ENCODE measurements around the gene SIVA1.
A peak's percentile ranks its signal among the peaks of the same experiment; 100 is the strongest.

Gene SIVA1

DNA sequence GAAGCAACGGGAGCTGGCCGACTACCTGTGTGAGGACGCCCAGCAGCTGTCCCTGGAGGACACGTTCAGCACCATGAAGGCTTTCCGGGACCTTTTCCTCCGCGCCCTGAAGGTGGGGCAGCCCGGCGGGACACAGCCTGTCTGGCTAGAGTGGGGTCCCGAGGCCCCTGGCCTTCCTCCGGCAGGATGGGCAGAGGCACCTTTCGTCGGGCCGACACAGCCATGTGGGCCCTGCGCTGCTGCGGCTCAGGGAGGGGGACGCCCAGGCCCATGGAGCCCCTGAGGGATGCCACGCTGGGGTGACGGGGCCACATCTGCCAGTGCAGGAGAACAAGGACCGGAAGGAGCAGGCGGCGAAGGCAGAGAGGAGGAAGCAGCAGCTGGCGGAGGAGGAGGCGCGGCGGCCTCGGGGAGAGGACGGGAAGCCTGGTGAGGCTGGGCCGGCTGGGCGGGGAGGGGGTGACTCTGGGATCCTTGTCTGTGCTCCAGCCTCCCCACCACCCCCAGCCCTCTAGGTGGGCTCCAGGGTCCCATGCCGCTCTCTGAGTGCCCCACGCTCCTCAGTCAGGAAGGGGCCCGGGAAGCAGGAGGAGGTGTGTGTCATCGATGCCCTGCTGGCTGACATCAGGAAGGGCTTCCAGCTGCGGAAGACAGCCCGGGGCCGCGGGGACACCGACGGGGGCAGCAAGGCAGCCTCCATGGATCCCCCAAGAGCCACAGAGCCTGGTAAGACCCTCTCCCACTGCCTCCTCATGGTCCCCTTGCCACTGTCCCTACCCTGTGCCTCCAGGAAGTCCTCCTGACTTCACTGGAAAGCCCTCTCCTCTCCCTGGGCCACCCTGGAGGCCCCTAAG is 39.8 kb upstream of the SIVA1 start:
- no peak overlapping the region for H3K27ac ChIP-seq (ENCODE audit: extremely low read depth, low read depth, low read length)
- no peak overlapping the region for H3K4me3 ChIP-seq (ENCODE audit: low read depth, low read length)
- TF ChIP-seq ZNF488 (tag by site-specific recombination; IDR thresholded peaks at IDR 0.05), result no peak
- no peak for TF ChIP-seq ZNF48 (tag by site-specific recombination; IDR thresholded peaks at IDR 0.05)
- no peaks in the 10 kb centered on the region for H3K9me3 ChIP-seq (ENCODE audit: control insufficient read depth, insufficient read depth, low read depth, low read length)
- ChIA-PET CTCF (no interaction called here), POLR2A (no interaction called here)
- H3K4me1 ChIP-seq (ENCODE audit: control insufficient read depth, insufficient read depth, low read length), result no peaks in the 10 kb centered on the region
- H3K36me3 ChIP-seq (ENCODE audit: control insufficient read depth in 2 of 2, insufficient read depth in 1 of 2, low read length in 2 of 2), result peaks cover 0 to 75% of the 10 kb centered on the region in 2 experiments; a peak in 1 of 3 replicates

GRCh38 chr14:104714066-104714465 is 38.9 kb upstream of the SIVA1 start:
- peaks cover 0 to 74% of the 10 kb centered on the region in 2 experiments; a peak in 1 of 3 replicates for H3K36me3 ChIP-seq (ENCODE audit: control insufficient read depth in 2 of 2, insufficient read depth in 1 of 2, low read length in 2 of 2)
- CTCF ChIA-PET, result no interaction called here
- TF ChIP-seq ZNF549 (tag by site-specific recombination; IDR thresholded peaks at IDR 0.05) (no peak), ZNF169 (tag by site-specific recombination; IDR thresholded peaks at IDR 0.05) (no peak), ZNF548 (tag by site-specific recombination; IDR thresholded peaks at IDR 0.05) (no peak), ZNF280C (tag by site-specific recombination; IDR thresholded peaks at IDR 0.05) (no peak), ZNF610 (tag by site-specific recombination; IDR thresholded peaks at IDR 0.05; ENCODE audit: borderline replicate concordance) (no peak), KLF16 (tag by site-specific recombination; IDR thresholded peaks at IDR 0.05) (no peak), ZNF2 (tag by site-specific recombination; IDR thresholded peaks at IDR 0.05) (no peak), ZNF114 (tag by site-specific recombination; IDR thresholded peaks at IDR 0.05) (no peak)
- H3K4me3 ChIP-seq (ENCODE audit: low read depth, low read length), result no peak overlapping the region
- POLR2A ChIA-PET, result no interaction called here
- H3K4me1 ChIP-seq (ENCODE audit: control insufficient read depth, insufficient read depth, low read length), result no peaks in the 10 kb centered on the region
- no peaks in the 10 kb centered on the region for H3K9me3 ChIP-seq (ENCODE audit: control insufficient read depth, insufficient read depth, low read depth, low read length)
- no peak overlapping the region for H3K27ac ChIP-seq (ENCODE audit: extremely low read depth, low read depth, low read length)

- TF ChIP-seq ZNF837 (tag by site-specific recombination; IDR thresholded peaks at IDR 0.05) (no peak), HIC1 (tag by site-specific recombination; IDR thresholded peaks at IDR 0.05) (0 out of 2 replicates have a peak, but pooled peaks have one; percentile 17)
- Histone ChIP-seq H3K9me3 (ENCODE audit: control insufficient read depth, insufficient read depth, low read depth, low read length) (no peaks in the 10 kb centered on the region), H3K27ac (ENCODE audit: extremely low read depth, low read depth, low read length) (no peak overlapping the region), H3K36me3 (ENCODE audit: control insufficient read depth in 2 of 2, insufficient read depth in 1 of 2, low read length in 2 of 2) (peaks cover 0 to 69% of the 10 kb centered on the region in 2 experiments; a peak in 1 of 3 replicates), H3K4me1 (ENCODE audit: control insufficient read depth, insufficient read depth, low read length) (no peaks in the 10 kb centered on the region), H3K4me3 (ENCODE audit: low read depth, low read length) (no peak overlapping the region)
- POLR2A ChIA-PET, result no interaction called here
- CTCF ChIA-PET, result no interaction called here
Observed at GRCh38 chr14:104714681-104715080, 38.3 kb upstream of the SIVA1 start.

- Histone ChIP-seq H3K27ac (ENCODE audit: extremely low read depth, low read depth, low read length) (no peak overlapping the region), H3K4me1 (ENCODE audit: control insufficient read depth, insufficient read depth, low read length) (no peaks in the 10 kb centered on the region), H3K4me3 (ENCODE audit: low read depth, low read length) (no peak overlapping the region), H3K9me3 (ENCODE audit: control insufficient read depth, insufficient read depth, low read depth, low read length) (no peaks in the 10 kb centered on the region), H3K36me3 (ENCODE audit: control insufficient read depth in 2 of 2, insufficient read depth in 1 of 2, low read length in 2 of 2) (peaks cover 0 to 62% of the 10 kb centered on the region in 2 experiments; a peak in 1 of 3 replicates)
- TF ChIP-seq ZFHX2 (tag by site-specific recombination; conservative IDR thresholded peaks at IDR 0.05) (peak; percentile 32), ZNF133 (tag by site-specific recombination; IDR thresholded peaks at IDR 0.05) (no peak)
- CTCF ChIA-PET, result no interaction called here
- POLR2A ChIA-PET, result no interaction called here
Observed at GRCh38 chr14:104715416-104715815, 37.5 kb upstream of the SIVA1 start.
